ENCODE data around the gene EED.

EED gene

DNA sequence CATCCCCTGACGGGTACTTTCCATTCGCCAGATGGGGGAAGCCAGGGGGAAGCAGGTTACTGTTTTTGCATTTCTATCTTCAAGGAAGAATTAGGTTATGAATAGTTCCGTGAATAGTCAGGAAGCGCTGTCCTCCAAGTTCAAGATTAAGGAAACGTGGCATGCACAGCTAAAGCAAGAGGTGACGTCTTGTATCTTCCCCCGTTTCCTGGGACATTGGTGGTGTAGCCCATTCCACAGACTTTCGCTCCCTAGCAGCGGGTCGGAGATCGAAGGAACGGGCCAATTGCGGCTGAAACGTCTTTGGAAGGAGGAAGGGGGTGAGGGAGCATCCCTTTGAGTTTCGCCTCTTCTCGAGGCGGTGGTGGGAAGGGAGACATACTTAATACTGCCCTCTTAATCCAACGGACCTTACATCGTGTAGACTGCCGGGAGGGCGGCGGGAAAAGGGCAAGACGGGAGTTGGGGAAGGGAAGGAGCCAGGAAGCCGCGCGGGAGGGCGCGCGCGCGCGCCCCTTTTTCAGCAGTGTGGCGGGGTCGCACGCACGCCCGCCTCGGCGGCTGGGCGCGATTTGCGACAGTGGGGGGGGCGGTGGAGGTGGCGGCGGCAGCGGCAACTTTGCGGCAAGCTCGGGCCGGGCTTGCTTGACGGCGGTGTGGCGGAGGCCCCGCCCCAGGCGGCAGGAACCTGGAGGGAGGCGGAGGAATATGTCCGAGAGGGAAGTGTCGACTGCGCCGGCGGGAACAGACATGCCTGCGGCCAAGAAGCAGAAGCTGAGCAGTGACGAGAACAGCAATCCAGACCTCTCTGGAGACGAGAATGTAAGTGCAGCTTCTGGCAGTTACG lies at the start of gene EED:
Gene EED, plus strand, starts transcription at position 232 of the 847 bp plus-strand sequence. Its CDS starts 477 bp downstream, at position 709.
- DNase-seq, result peak; percentile 97

DNA sequence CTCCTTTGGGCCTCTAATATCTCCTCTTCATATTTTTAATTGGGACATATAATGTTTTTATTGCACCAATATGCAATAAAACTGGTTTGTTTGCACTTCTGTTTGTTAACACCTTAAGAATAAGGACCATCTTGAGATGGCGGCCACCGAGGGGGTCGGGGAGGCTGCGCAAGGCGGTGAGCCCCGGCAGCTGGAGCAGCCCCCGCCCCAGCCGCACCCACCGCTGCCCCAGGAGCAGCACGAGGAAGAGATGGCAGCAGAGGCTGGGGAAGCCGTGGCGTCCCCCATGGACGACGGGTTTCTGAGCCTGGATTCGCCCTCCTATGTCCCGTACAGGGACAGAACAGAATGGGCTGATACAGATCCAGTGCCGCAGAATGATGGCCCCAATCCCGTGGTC lies 49.6 kb upstream of the EED start:
- no peak for DNase-seq

GRCh38 chr11:86196085-86196696 lies 48.4 kb upstream of the EED start:
- no peak for DNase-seq

- no peak for DNase-seq
These were observed 47.6 kb upstream of the EED start for GRCh38 chr11:86196913-86197312.

DNA sequence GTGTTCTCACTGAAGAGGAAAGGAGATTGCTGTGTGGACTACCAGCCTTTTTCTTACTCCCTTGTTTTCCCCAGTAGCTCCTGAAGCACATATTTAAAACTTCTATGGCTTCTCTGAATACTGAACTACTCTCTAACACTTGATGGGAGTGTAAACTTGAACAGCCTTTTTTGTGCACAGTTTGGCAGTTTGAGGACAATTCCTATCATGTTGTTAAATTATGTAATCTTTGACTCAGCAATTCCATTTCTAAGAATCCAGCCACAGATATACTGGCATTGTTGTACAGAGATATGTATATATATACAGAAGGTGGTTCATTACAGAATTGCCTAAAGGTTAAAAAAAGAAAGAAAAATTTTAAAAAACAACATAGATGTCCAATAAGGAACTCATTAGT lies 47.1 kb upstream of the EED start:
- DNase-seq, result no peak

- DNase-seq, result no peak
These were observed 46.4 kb upstream of the EED start for GRCh38 chr11:86198139-86198538.

DNA sequence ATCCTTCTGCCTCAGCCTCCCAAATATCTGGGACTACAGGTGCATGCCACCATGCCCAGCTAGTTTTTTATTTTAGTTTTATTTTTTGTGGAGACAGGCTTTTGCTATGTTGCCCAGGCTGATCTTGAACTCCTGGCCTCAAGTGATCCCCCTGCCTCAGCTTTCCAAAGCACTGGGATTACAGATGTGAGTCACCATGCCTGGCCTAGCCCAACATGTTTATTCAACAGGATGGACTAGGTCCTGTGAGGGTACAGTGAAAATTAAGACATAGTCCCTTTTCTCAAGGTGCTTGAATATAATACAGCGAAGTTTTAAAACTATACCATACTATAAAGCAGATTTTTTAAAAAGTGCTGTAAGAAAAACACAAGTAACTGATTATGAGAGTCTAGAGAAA lies 45.2 kb upstream of the EED start:
- DNase-seq, result no peak

DNA sequence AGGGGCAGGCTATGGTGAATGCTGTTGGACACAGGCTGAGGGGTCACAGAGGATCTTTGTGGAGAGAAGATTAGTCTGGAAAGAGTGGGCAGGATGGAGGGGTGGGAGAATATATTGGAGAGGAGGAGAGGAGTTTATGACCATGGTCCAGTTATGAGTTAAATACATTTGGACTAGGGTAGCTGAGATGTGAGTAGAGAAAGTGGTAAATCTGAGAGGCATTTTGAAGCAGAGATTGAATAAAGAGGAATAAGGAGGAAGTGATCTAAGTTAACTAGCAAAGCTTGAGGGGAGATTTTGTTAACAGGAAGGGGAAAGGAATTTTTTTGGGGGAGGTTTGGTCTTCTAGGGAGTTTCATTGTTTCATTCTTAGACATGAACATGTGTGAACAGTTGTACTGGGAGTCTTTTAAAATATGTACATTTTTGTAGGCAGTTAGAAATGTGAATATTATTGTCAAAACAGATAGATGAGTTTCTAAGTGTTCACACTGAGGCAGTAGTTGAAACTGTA lies 43.1 kb upstream of the EED start:
- no peak for DNase-seq

GRCh38 chr11:86202013-86202336 lies 42.6 kb upstream of the EED start:
- peak; percentile 84 for DNase-seq

- no peak for DNase-seq
These were observed 40.2 kb upstream of the EED start for GRCh38 chr11:86204356-86204755.

- no peak for DNase-seq
These were observed 38.9 kb upstream of the EED start for GRCh38 chr11:86205421-86206336.

DNA sequence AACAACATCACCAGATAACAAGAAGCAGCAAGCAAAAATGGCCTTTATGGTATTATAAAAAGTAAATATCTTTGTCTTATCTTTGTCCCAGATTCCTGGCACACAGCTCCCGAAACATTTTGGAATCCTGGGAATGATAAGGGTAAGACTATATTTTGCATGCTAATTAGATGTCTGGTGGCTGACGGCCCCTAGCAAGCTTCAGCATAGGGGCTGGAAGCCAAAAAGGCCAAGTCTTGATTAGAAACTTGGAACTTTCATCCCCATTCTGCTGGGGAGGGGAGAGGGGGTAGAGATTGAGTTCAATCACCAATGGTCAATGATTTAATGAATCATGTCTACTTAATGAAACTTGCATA lies 38.2 kb upstream of the EED start:
- no peak for DNase-seq

- DNase-seq, result no peak
These were observed 37.1 kb upstream of the EED start for GRCh38 chr11:86207413-86207812.

DNA sequence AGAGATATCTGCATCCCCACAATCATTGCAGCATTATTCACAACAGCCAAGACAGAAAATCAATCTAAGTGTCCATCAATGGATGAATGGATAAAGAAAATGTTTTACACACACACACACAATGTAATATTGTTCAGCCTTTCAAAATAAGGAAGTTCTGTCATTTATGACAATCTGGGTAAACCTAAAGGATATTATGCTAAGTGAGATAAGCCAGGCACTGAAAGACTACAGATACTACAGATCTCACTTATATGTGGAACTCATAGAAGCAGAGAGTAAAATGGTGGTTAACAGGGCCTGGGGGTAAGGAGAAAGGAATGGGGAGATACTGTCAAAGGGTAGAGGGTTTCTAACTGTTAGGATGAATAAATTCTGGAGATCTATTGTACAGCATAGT lies 36.0 kb upstream of the EED start:
- no peak for DNase-seq

DNA sequence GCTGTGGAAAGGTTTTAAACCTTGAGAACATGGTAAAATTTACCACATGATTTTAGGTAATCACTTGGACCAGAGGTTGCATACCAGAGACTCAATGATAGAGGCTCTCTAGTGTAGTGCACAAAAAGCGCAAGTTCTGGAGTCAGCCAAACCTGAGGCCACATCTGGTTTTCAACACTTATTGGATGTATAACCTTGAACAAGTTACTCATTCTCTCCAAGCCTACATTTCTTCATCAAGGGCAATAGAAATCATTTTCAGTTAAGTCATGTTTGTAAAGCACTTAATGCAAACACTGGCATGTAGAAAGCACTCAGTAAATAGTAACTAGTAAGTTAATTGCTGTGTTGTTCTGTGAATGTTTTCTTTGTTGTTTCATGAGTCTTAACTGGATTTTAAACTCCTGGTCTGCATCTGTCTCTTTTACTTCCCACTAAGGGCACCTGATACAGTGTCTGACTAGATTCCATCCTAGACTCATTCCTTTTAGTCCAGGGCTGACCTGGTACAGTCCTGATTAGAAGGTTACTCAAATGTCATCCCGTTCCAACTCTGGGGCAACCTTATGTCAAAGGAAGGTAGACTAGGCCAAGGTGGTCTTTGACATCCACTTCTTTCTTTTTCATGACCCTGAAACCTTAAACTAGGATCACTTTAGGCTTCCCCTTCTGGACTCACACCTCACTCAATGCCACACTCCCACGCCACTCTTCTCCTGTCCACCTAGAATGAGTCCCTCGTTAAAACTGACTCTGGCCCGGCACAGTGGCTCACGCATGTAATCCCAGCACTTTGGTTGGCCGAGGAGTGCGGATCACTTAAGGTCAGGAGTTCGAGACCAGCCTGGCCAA lies 34.5 kb upstream of the EED start:
- DNase-seq, result no peak

DNA sequence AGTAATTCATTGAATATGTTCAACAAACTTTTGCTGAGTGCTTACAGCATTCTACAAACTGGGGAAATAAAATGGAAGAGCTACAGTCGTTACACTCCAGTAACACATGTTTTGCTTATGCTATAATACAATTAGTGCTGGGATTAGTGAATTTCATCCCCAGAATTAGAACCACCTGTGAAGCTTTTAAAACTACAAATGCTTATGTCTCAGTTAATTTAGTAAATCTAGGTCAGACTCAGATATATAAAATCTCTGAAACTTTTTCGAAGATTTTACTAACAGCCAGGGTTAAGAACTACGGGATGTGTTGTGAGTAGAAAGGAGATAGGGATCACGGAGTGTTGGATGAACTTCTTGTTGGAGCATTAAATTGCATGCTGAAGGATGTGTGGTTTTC lies 33.7 kb upstream of the EED start:
- no peak for DNase-seq

DNA sequence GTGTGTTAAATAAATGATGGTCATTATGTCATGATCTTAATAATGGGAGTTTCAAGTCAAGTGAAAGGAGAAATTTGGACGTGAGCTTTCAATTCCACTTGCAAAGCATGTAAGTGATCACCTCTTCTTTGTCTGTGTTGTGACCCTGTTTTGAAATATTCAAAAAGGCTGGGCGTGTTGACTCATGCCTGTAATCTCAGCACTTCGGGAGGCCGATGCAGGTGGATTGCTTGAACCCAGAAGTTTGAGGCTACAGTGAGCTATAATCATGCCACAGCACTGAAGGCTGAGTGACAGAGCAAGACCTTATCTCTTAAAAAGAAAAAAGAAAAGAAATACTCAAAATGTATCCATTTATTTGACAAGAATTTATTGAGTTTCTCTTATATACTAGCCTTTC lies 32.9 kb upstream of the EED start:
- peak; percentile 55 for DNase-seq

GRCh38 chr11:86212019-86212611 lies 32.4 kb upstream of the EED start:
- DNase-seq, result no peak

DNA sequence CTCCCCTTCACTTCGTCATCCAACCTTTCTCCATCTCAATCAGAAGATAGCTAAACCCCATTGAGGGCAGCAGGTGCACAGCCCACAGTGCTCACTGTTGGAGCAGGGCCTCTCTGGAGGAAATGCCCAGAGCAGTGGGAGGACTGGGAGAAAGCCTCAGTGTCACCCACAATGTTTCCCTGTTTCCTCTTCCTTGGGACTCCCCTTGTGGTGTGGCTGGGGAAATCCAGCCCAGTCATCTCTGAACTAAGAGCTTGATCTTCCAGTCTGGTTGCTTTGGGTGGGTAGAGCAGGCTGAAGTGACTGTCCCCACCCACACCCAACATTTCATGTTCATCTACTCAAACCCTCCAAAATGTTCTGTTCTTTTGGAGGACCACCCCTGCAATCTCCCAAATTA lies 29.8 kb upstream of the EED start:
- peak; percentile 94 for DNase-seq

- peak; percentile 85 for DNase-seq
These were observed 26.1 kb upstream of the EED start for GRCh38 chr11:86218125-86219084.
